Vagina (tissue), 2 donors: ENCODE results near the gene SPINK7. TPM values are rescaled to one million over a fixed set of nuclear protein-coding genes. Genes with fewer than 3 reads are reported as not detected.

ENCODE experiments used
- DNase-seq, 2 donors: peaks; one replicate each; pipeline ENCODE4 v3.0.0-alpha.2; 2017; ENCODE audit errors: extremely low spot score in 2 of 2
- H3K27ac ChIP-seq: fragments of 200-600 bp; sonication (generic); one replicate; pipeline ENCODE4 v1.5.1; 2019
- H3K27me3 ChIP-seq: fragments of 200-600 bp; sonication (generic); one replicate; pipeline ENCODE4 v1.5.1; 2019
- H3K36me3 ChIP-seq, 2 donors: fragments of 200-600 bp; sonication (generic); one replicate each; pipeline ENCODE4 v1.5.1; 2017 to 2019
- H3K4me1 ChIP-seq: fragments of 200-600 bp; sonication (generic); one replicate; pipeline ENCODE4 v1.5.1; 2019
- H3K4me3 ChIP-seq, 2 donors: fragments of 200-600 bp; sonication (generic); 1 replicate in 1 of 2; 2 replicates in 1 of 2; pipeline ENCODE4 v1.5.1; 2016 to 2019
- H3K9me3 ChIP-seq: fragments of 200-600 bp; sonication (generic); one replicate; pipeline ENCODE4 v1.5.1; 2019
- POLR2A ChIP-seq, 2 donors: fragments of 450-650 bp; IDR thresholded peaks; one replicate each; pipeline ENCODE4 v1.6.1; 2017; ENCODE audit warnings: antibody characterized with exemption in 2 of 2, mild to moderate bottlenecking in 2 of 2, moderate library complexity in 2 of 2
- POLR2AphosphoS5 ChIP-seq, 2 donors: sonication (generic); formaldehyde crosslinking; IDR thresholded peaks; one replicate each; pipeline ENCODE4 v1.9.0; 2017; ENCODE audit warnings: antibody characterized with exemption in 2 of 2, mild to moderate bottlenecking in 2 of 2, low read depth in 1 of 2; ENCODE audit not compliant: insufficient read depth in 1 of 2
- intact Hi-C: fragments of 100-400 bp; cut with DNase I; formaldehyde crosslinking; loops from one replicate; pipeline ENCODE4 v1.15.1; 2023
- total RNA-seq: library from RNA; depleted of rRNA; stranded (reverse); fragments of >200 nt; gene quantifications from one replicate; pipeline ENCODE4 v1.2.3, GENCODE V29; 2016
- TF ChIP-seq, protein P1 (sequence below), 3 experiments: fragments of 450-650 bp in 2 of 3; fragments of 200-600 bp in 1 of 3; sonication (generic) in 1 of 3; IDR thresholded peaks; one replicate each; pipeline ENCODE4 v1.5.1; 2017 to 2019; ENCODE audit warnings: antibody characterized with exemption in 3 of 3, mild to moderate bottlenecking in 2 of 3, moderate library complexity in 2 of 3

Gene SPINK7
- total RNA-seq, 1 donor from 2014 or later, result 65.3 TPM

- Histone ChIP-seq H3K4me3 (no peak overlapping the region), H3K9me3 (no peaks in the 10 kb centered on the region), H3K4me1 (peaks cover 2% of the 10 kb centered on the region), H3K27me3 (no peaks in the 10 kb centered on the region), H3K27ac (no peak overlapping the region), H3K36me3 (no peaks in the 10 kb centered on the region)
- intact Hi-C loops, result no loop called here
- no peak for TF ChIP-seq POLR2A (IDR thresholded peaks at IDR 0.05)
- TF ChIP-seq, protein P1, sequence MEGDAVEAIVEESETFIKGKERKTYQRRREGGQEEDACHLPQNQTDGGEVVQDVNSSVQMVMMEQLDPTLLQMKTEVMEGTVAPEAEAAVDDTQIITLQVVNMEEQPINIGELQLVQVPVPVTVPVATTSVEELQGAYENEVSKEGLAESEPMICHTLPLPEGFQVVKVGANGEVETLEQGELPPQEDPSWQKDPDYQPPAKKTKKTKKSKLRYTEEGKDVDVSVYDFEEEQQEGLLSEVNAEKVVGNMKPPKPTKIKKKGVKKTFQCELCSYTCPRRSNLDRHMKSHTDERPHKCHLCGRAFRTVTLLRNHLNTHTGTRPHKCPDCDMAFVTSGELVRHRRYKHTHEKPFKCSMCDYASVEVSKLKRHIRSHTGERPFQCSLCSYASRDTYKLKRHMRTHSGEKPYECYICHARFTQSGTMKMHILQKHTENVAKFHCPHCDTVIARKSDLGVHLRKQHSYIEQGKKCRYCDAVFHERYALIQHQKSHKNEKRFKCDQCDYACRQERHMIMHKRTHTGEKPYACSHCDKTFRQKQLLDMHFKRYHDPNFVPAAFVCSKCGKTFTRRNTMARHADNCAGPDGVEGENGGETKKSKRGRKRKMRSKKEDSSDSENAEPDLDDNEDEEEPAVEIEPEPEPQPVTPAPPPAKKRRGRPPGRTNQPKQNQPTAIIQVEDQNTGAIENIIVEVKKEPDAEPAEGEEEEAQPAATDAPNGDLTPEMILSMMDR (IDR thresholded peaks at IDR 0.05), result no peak
- no peak for TF ChIP-seq POLR2AphosphoS5 (IDR thresholded peaks at IDR 0.05; ENCODE audit: insufficient read depth in 1 of 2, low read depth in 1 of 2)
- no peak for DNase-seq
Measured at GRCh38 chr5:148336704-148337435, 24.6 kb downstream of the SPINK7 start.

DNA sequence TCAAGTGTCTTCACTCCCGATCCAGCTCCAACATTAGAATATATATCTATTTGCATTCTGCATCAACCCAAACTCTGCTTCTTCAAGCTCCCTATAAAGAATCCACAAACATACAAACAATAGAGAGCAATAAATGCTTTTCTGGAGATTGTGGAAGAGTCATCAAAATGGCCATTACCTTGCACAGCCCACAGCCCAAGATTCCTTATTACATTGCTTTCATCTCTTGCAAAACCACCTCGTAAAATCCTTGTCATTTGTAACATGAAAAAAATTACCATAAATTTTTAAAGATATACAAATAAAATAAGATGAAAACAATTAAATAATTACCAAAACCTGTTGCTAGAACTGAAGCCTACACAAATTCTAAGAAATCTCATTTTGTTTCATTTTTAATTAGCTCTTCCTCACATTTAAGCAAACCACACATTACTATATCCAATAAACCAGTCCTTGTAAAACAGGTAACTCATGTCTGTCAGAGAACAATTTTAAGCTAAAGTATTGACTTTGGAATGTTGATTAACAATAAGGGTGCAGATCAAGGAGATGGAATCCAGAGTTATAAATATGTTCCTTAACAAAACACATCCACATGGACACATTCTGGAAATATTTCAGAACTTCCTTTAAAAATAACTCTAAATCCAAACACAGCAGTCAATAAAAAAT, 30.3 kb downstream of the SPINK7 start:
- intact Hi-C loops, result no loop called here
- no peak overlapping the region for H3K27ac ChIP-seq
- peaks cover 7% of the 10 kb centered on the region for H3K4me1 ChIP-seq
- no peaks in the 10 kb centered on the region for H3K36me3 ChIP-seq
- no peak for DNase-seq
- no peak overlapping the region for H3K4me3 ChIP-seq
- TF ChIP-seq POLR2A (IDR thresholded peaks at IDR 0.05) (no peak), POLR2AphosphoS5 (IDR thresholded peaks at IDR 0.05; ENCODE audit: insufficient read depth in 1 of 2, low read depth in 1 of 2) (no peak)
- TF ChIP-seq, protein P1 (IDR thresholded peaks at IDR 0.05), result no peak
- H3K9me3 ChIP-seq, result no peaks in the 10 kb centered on the region
- H3K27me3 ChIP-seq, result no peaks in the 10 kb centered on the region

DNA sequence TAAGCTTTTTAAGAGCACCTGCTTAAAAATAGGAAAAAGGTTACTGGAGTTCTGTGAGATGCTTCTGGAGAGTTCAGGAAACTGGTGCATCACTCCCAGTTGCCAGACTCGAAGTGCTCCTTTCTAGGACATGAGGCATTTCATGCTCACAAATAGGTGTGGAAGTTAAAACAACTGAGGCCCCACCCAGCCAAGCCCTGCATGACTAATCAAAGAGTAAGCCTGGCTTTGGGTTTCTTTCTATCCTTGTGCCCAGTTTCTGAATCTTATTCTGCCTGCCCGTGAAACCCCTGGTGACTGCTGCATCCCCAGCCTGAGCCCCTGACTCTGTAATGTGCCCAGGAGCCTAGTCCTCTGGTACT, 30.8 kb downstream of the SPINK7 start:
- no peaks in the 10 kb centered on the region for H3K9me3 ChIP-seq
- no peaks in the 10 kb centered on the region for H3K36me3 ChIP-seq
- DNase-seq, result no peak
- no peak overlapping the region for H3K4me3 ChIP-seq
- H3K4me1 ChIP-seq, result peaks cover 7% of the 10 kb centered on the region
- no peaks in the 10 kb centered on the region for H3K27me3 ChIP-seq
- intact Hi-C loops, result no loop called here
- peak overlapping the region; percentile 34 for H3K27ac ChIP-seq
- TF ChIP-seq POLR2A (IDR thresholded peaks at IDR 0.05) (no peak), POLR2AphosphoS5 (IDR thresholded peaks at IDR 0.05; ENCODE audit: insufficient read depth in 1 of 2, low read depth in 1 of 2) (peak in 1 of 2 donors; percentile 43)

- Histone ChIP-seq H3K36me3 (no peaks in the 10 kb centered on the region), H3K27me3 (no peaks in the 10 kb centered on the region), H3K27ac (peak overlapping the region; percentile 34), H3K4me3 (no peak overlapping the region), H3K9me3 (no peaks in the 10 kb centered on the region), H3K4me1 (peaks cover 7% of the 10 kb centered on the region)
- intact Hi-C loops, result no loop called here
- TF ChIP-seq POLR2A (IDR thresholded peaks at IDR 0.05), result no peak
- no peak for TF ChIP-seq POLR2AphosphoS5 (IDR thresholded peaks at IDR 0.05; ENCODE audit: insufficient read depth in 1 of 2, low read depth in 1 of 2)
- DNase-seq, result no peak
Measured at GRCh38 chr5:148343603-148344487, 31.6 kb downstream of the SPINK7 start.

DNA sequence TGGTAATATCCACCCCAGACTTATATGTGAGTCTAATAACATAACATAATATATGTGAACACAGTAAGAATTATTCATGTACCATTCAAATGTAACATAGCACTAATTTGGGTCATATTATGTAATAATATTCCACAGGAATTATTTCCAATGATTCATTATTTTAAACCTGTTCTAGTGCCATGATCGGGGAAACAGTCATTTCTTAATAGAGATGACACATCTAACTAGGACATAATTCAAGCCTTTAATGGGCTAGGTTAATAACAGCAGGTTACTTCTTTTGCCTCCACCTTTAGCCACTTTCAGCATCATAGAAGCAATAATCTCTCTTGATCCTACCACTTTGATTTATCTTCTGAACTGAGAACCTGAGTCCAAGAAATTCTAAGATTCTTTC, 35.5 kb downstream of the SPINK7 start:
- Histone ChIP-seq H3K36me3 (no peaks in the 10 kb centered on the region), H3K9me3 (no peaks in the 10 kb centered on the region), H3K27me3 (no peaks in the 10 kb centered on the region), H3K27ac (no peak overlapping the region), H3K4me3 (no peak overlapping the region), H3K4me1 (no peaks in the 10 kb centered on the region)
- intact Hi-C loops, result no loop called here
- no peak for DNase-seq
- no peak for TF ChIP-seq POLR2A (IDR thresholded peaks at IDR 0.05)
- peak in 1 of 2 donors; percentile 48 for TF ChIP-seq POLR2AphosphoS5 (IDR thresholded peaks at IDR 0.05; ENCODE audit: insufficient read depth in 1 of 2, low read depth in 1 of 2)

- H3K9me3 ChIP-seq, result no peaks in the 10 kb centered on the region
- no peaks in the 10 kb centered on the region for H3K27me3 ChIP-seq
- TF ChIP-seq POLR2A (IDR thresholded peaks at IDR 0.05) (no peak), POLR2AphosphoS5 (IDR thresholded peaks at IDR 0.05; ENCODE audit: insufficient read depth in 1 of 2, low read depth in 1 of 2) (no peak)
- TF ChIP-seq, protein P1 (IDR thresholded peaks at IDR 0.05), result no peak
- H3K36me3 ChIP-seq, result no peaks in the 10 kb centered on the region
- intact Hi-C loops, result no loop called here
- no peak overlapping the region for H3K4me3 ChIP-seq
- DNase-seq, result no peak
- no peaks in the 10 kb centered on the region for H3K4me1 ChIP-seq
- H3K27ac ChIP-seq, result no peak overlapping the region
Measured at GRCh38 chr5:148352696-148353095, 40.5 kb downstream of the SPINK7 start.
